GM21515 (cell line): ENCODE measurements around the gene SETBP1.

Experiments used
- ATAC-seq: cut with Tn5 transposase; IDR thresholded peaks from one replicate; pipeline ENCODE4 v1.9.1; 2021; ENCODE audit not compliant: unreplicated experiment

Gene SETBP1

GRCh38 chr18:44680273-44681075 is at the start of gene SETBP1:
Gene SETBP1, plus strand, starts transcription at chr18:44680888. Its CDS starts 20,459 bp downstream, at chr18:44701347.
- peak; percentile 25 for ATAC-seq

- no peak for ATAC-seq
These were observed 48.1 kb upstream of the SETBP1 start for GRCh38 chr18:44632469-44633145.

- ATAC-seq = no peak
These were observed 45.1 kb upstream of the SETBP1 start for GRCh38 chr18:44635546-44635945.

- ATAC-seq = peak; percentile 88
These were observed 44.4 kb upstream of the SETBP1 start for GRCh38 chr18:44636241-44636640.

GRCh38 chr18:44637210-44638033 is 43.3 kb upstream of the SETBP1 start:
- ATAC-seq = no peak

GRCh38 chr18:44638034-44638540 is 42.6 kb upstream of the SETBP1 start:
- ATAC-seq = no peak

GRCh38 chr18:44638811-44639210 is 41.9 kb upstream of the SETBP1 start:
- ATAC-seq = no peak

- ATAC-seq = no peak
These were observed 37.7 kb upstream of the SETBP1 start for GRCh38 chr18:44643004-44643403.

GRCh38 chr18:44651478-44651877 is 29.2 kb upstream of the SETBP1 start:
- no peak for ATAC-seq

- ATAC-seq = no peak
These were observed 28.6 kb upstream of the SETBP1 start for GRCh38 chr18:44651918-44652572.

GRCh38 chr18:44652722-44653121 is 28.0 kb upstream of the SETBP1 start:
- ATAC-seq = no peak

GRCh38 chr18:44654573-44654972 is 26.1 kb upstream of the SETBP1 start:
- ATAC-seq = no peak

- ATAC-seq = no peak
These were observed 25.3 kb upstream of the SETBP1 start for GRCh38 chr18:44655435-44655834.

GRCh38 chr18:44659771-44660170 is 20.9 kb upstream of the SETBP1 start:
- no peak for ATAC-seq

- ATAC-seq = no peak
These were observed 12.3 kb upstream of the SETBP1 start for GRCh38 chr18:44668270-44668975.

GRCh38 chr18:44671914-44672313 is 8.8 kb upstream of the SETBP1 start:
- no peak for ATAC-seq

- no peak for ATAC-seq
These were observed 8.2 kb upstream of the SETBP1 start for GRCh38 chr18:44672506-44672905.

GRCh38 chr18:44673256-44673880 is 7.3 kb upstream of the SETBP1 start:
- no peak for ATAC-seq

GRCh38 chr18:44677933-44678332 is 2.8 kb upstream of the SETBP1 start:
- ATAC-seq = no peak

GRCh38 chr18:44678725-44679055 is 2.0 kb upstream of the SETBP1 start:
- no peak for ATAC-seq
